WERI-Rb-1 (cell line): ENCODE results near the gene CRYBG1.
"Not testable (repeated sequence)": the region's sequence is repeated elsewhere in the genome, so short reads cannot be mapped to it uniquely, and the experiment has no call there.

Experiments used
- DNase-seq: peaks from one replicate; pipeline ENCODE4 v3.0.0-alpha.2; 2020
- H3K27ac ChIP-seq: fragments of 250-450 bp; sonication (Bioruptor Pico); 2 replicates; pipeline ENCODE4 v1.5.1; 2020; ENCODE audit warnings: mild to moderate bottlenecking, moderate library complexity
- H3K27me3 ChIP-seq: fragments of 250-450 bp; sonication (Bioruptor Pico); 2 replicates; pipeline ENCODE4 v1.5.1; 2021; ENCODE audit warnings: mild to moderate bottlenecking, low read depth, moderate library complexity; ENCODE audit not compliant: insufficient read depth, severe bottlenecking
- H3K36me3 ChIP-seq: fragments of 250-450 bp; sonication (Bioruptor Pico); 2 replicates; pipeline ENCODE4 v1.5.1; 2020; ENCODE audit warnings: mild to moderate bottlenecking, moderate library complexity
- H3K4me3 ChIP-seq: 2 replicates; pipeline ENCODE4 v1.5.1; 2011; ENCODE audit warnings: low read depth, mild to moderate bottlenecking, control low read depth, low read length
- H3K9me3 ChIP-seq: fragments of 250-450 bp; sonication (Bioruptor Pico); 2 replicates; pipeline ENCODE4 v1.5.1; 2021; ENCODE audit warnings: mild to moderate bottlenecking, moderate library complexity; ENCODE audit not compliant: severe bottlenecking
- TF ChIP-seq, protein P1 (sequence below): IDR thresholded peaks from 2 replicates; pipeline ENCODE4 v1.5.1; 2011; ENCODE audit warnings: low read depth, mild to moderate bottlenecking, control low read depth, inconsistent platforms, low read length

CRYBG1 gene

GRCh38 chr6:106390088-106390487 is 29.6 kb downstream of the CRYBG1 start:
- Histone ChIP-seq H3K27ac (no peak overlapping the region), H3K36me3 (no peaks in the 10 kb centered on the region), H3K4me3 (no peak overlapping the region), H3K27me3 (no peaks in the 10 kb centered on the region), H3K9me3 (no peaks in the 10 kb centered on the region)
- no peak for DNase-seq
- TF ChIP-seq, protein P1, sequence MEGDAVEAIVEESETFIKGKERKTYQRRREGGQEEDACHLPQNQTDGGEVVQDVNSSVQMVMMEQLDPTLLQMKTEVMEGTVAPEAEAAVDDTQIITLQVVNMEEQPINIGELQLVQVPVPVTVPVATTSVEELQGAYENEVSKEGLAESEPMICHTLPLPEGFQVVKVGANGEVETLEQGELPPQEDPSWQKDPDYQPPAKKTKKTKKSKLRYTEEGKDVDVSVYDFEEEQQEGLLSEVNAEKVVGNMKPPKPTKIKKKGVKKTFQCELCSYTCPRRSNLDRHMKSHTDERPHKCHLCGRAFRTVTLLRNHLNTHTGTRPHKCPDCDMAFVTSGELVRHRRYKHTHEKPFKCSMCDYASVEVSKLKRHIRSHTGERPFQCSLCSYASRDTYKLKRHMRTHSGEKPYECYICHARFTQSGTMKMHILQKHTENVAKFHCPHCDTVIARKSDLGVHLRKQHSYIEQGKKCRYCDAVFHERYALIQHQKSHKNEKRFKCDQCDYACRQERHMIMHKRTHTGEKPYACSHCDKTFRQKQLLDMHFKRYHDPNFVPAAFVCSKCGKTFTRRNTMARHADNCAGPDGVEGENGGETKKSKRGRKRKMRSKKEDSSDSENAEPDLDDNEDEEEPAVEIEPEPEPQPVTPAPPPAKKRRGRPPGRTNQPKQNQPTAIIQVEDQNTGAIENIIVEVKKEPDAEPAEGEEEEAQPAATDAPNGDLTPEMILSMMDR, result no peak

DNA sequence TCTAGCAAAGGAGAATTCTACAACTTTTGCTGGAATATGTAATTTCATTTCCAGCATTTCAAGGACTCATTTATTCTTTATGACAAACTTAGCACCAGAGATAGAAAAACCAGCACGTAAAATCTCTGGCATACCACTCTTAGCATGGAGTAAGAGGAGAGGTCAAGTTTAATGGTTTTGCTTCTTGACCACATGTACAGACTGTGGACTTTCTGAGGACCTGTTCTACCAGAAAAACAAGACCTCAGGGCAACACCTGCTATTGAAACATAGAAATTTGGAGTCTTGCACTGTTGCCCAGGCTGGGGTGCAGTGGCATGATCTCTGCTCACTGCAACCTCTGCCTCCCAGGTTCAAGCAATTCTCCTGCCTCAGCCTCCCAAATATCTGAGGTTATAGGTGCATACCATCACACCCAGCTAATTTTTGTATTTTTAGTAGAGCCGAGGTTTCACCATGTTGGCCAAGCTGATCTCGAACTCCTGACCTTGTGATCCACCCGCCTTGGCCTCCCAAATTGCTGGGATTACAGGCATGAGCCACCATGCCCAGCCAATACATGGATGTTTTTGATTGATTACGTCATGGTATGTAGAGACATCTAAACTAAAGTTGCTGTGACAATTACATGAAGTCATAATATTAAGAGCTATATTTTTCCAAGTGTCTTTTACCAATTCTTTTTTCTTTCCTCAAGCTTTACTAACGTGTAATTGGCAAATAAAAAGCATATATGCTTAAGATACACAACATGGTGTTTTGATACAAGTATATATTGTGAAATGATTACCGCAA is 36.1 kb downstream of the CRYBG1 start:
- no peak for DNase-seq
- Histone ChIP-seq H3K4me3 (no peak overlapping the region), H3K27me3 (no peaks in the 10 kb centered on the region), H3K36me3 (no peaks in the 10 kb centered on the region), H3K9me3 (no peaks in the 10 kb centered on the region), H3K27ac (no peak overlapping the region)
- TF ChIP-seq, protein P1, result no peak

- peak; percentile 49 for DNase-seq
- no peaks in the 10 kb centered on the region for H3K9me3 ChIP-seq
- TF ChIP-seq, protein P1, result no peak
- no peaks in the 10 kb centered on the region for H3K27me3 ChIP-seq
- H3K4me3 ChIP-seq, result no peak overlapping the region
- no peaks in the 10 kb centered on the region for H3K36me3 ChIP-seq
- H3K27ac ChIP-seq, result no peak overlapping the region
Measured at GRCh38 chr6:106397431-106397830, 36.9 kb downstream of the CRYBG1 start.

GRCh38 chr6:106398621-106399020 is 38.1 kb downstream of the CRYBG1 start:
- H3K9me3 ChIP-seq, result no peaks in the 10 kb centered on the region
- no peak for DNase-seq
- H3K27ac ChIP-seq, result no peak overlapping the region
- H3K4me3 ChIP-seq, result no peak overlapping the region
- TF ChIP-seq, protein P1, result no peak
- H3K27me3 ChIP-seq, result no peaks in the 10 kb centered on the region
- H3K36me3 ChIP-seq, result no peaks in the 10 kb centered on the region

- H3K27ac ChIP-seq, DNase-seq, H3K36me3 ChIP-seq, H3K27me3 ChIP-seq, H3K9me3 ChIP-seq, H3K4me3 ChIP-seq: not testable (repeated sequence)
Measured at GRCh38 chr6:106405044-106405443, 44.5 kb downstream of the CRYBG1 start.

GRCh38 chr6:106411056-106411455 is 50.5 kb downstream of the CRYBG1 start:
- no peaks in the 10 kb centered on the region for H3K27me3 ChIP-seq
- DNase-seq, result no peak
- H3K27ac ChIP-seq, result no peak overlapping the region
- TF ChIP-seq, protein P1, result no peak
- H3K4me3 ChIP-seq, result no peak overlapping the region
- no peaks in the 10 kb centered on the region for H3K9me3 ChIP-seq
- H3K36me3 ChIP-seq, result no peaks in the 10 kb centered on the region
